Endothelial cell of umbilical vein (primary cell): ENCODE data around the gene ZNF625.

Source experiments
- EZH2 ChIP-seq: IDR thresholded peaks from 2 replicates; pipeline ENCODE4 v1.6.1; 2012; ENCODE audit warnings: borderline replicate concordance, low read depth, mild to moderate bottlenecking, moderate library complexity, low read length, inconsistent platforms; ENCODE audit not compliant: severe bottlenecking
- MYC ChIP-seq: IDR thresholded peaks from one replicate; pipeline ENCODE4 v1.6.1; 2011; ENCODE audit warnings: mild to moderate bottlenecking, low read depth, low read length
- POLR2A ChIP-seq: IDR thresholded peaks from 2 replicates; pipeline ENCODE4 v1.6.1; 2012; ENCODE audit warnings: low read depth, mild to moderate bottlenecking, control low read depth, low read length
- POLR2AphosphoS5 ChIP-seq: IDR thresholded peaks from 2 replicates; pipeline ENCODE4 v1.6.1; 2012; ENCODE audit warnings: low read depth, mild to moderate bottlenecking, control low read depth, low read length, moderate library complexity; ENCODE audit not compliant: insufficient read depth
- TF ChIP-seq, protein P1 (sequence below), 2 donors: IDR thresholded peaks; 1 replicate in 1 of 2; 2 replicates in 1 of 2; pipeline ENCODE4 v1.5.1; 2011; ENCODE audit warnings: low read length in 2 of 2, mild to moderate bottlenecking in 2 of 2, moderate library complexity in 2 of 2, control low read depth in 1 of 2, inconsistent platforms in 1 of 2, low read depth in 1 of 2; ENCODE audit not compliant: insufficient read depth in 1 of 2; ENCODE audit errors: extremely low read depth in 1 of 2

- TF ChIP-seq POLR2A: no peak
- TF ChIP-seq, protein P1, sequence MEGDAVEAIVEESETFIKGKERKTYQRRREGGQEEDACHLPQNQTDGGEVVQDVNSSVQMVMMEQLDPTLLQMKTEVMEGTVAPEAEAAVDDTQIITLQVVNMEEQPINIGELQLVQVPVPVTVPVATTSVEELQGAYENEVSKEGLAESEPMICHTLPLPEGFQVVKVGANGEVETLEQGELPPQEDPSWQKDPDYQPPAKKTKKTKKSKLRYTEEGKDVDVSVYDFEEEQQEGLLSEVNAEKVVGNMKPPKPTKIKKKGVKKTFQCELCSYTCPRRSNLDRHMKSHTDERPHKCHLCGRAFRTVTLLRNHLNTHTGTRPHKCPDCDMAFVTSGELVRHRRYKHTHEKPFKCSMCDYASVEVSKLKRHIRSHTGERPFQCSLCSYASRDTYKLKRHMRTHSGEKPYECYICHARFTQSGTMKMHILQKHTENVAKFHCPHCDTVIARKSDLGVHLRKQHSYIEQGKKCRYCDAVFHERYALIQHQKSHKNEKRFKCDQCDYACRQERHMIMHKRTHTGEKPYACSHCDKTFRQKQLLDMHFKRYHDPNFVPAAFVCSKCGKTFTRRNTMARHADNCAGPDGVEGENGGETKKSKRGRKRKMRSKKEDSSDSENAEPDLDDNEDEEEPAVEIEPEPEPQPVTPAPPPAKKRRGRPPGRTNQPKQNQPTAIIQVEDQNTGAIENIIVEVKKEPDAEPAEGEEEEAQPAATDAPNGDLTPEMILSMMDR (IDR thresholded peaks at IDR 0.05; ENCODE audit: extremely low read depth in 1 of 2, insufficient read depth in 1 of 2, low read depth in 1 of 2, low read length in 2 of 2): no peak
- TF ChIP-seq MYC: no peak
- no peak for TF ChIP-seq POLR2AphosphoS5
- no peak for TF ChIP-seq EZH2
Measured at GRCh38 chr19:12113121-12113520, 43.4 kb downstream of the ZNF625 start.
